CD8-positive, alpha-beta memory T cell (primary cell): Measurements from ENCODE around the gene ZMIZ1. TPM values are rescaled to one million over a fixed set of nuclear protein-coding genes. Genes with fewer than 3 reads are reported as not detected.
A peak's percentile ranks its signal among the peaks of the same experiment; 100 is the strongest.

Source experiments
- CTCF ChIA-PET: fragments of 350-600 bp; sonication (Branson Sonifier 250); formaldehyde crosslinking; loops from one replicate; lab custom pipeline; 2021; ENCODE audit warnings: antibody characterized with exemption; lab: Charles Lee
- POLR2A ChIA-PET: fragments of 350-600 bp; sonication (Branson Sonifier 250); formaldehyde crosslinking; loops from one replicate; lab custom pipeline; 2021; ENCODE audit warnings: antibody characterized with exemption; lab: Charles Lee
- DNase-seq, 5 donors: peaks; one replicate each; pipeline versions ENCODE4 v3.0.0 to v3.0.0-alpha.2; 2020 to 2022; ENCODE audit warnings: mixed read lengths in 1 of 5
- H3K27ac ChIP-seq: one replicate; pipeline ENCODE4 v1.7.0; 2013; ENCODE audit warnings: low read depth, mild to moderate bottlenecking, low read length, moderate library complexity
- H3K27me3 ChIP-seq: 2 replicates; pipeline ENCODE4 v1.7.0; 2013; ENCODE audit warnings: low read length, mild to moderate bottlenecking; ENCODE audit not compliant: insufficient read depth, poor library complexity, severe bottlenecking
- H3K36me3 ChIP-seq: 2 replicates; pipeline ENCODE4 v1.7.0; 2013; ENCODE audit warnings: mild to moderate bottlenecking, low read length, moderate library complexity; ENCODE audit not compliant: insufficient read depth
- H3K4me1 ChIP-seq: 2 replicates; pipeline ENCODE4 v1.7.0; 2013; ENCODE audit warnings: mild to moderate bottlenecking, low read length, moderate library complexity; ENCODE audit not compliant: insufficient read depth
- H3K4me3 ChIP-seq: 2 replicates; pipeline ENCODE4 v1.7.0; 2013; ENCODE audit warnings: mild to moderate bottlenecking, low read length
- H3K9me3 ChIP-seq: 2 replicates; pipeline ENCODE4 v1.7.0; 2013; ENCODE audit warnings: mild to moderate bottlenecking, low read length
- H3K27ac Mint-ChIP-seq, 8 donors: one replicate each; pipeline ENCODE4 v1.8.0; 2020 to 2021; ENCODE audit warnings: mixed read lengths in 8 of 8, mild to moderate bottlenecking in 6 of 8, inconsistent platforms in 3 of 8, moderate library complexity in 3 of 8
- H3K27me3 Mint-ChIP-seq, 2 donors: one replicate each; pipeline ENCODE4 v1.8.0; 2020 to 2021; ENCODE audit warnings: mixed read lengths in 2 of 2, mild to moderate bottlenecking in 1 of 2, moderate library complexity in 1 of 2
- H3K36me3 Mint-ChIP-seq, 3 donors: one replicate each; pipeline ENCODE4 v1.8.0; 2020 to 2021; ENCODE audit warnings: mixed read lengths in 3 of 3, inconsistent platforms in 1 of 3, mild to moderate bottlenecking in 1 of 3
- H3K4me1 Mint-ChIP-seq, 3 donors: one replicate each; pipeline ENCODE4 v1.8.0; 2020 to 2021; ENCODE audit warnings: mixed read lengths in 3 of 3, inconsistent platforms in 1 of 3, mild to moderate bottlenecking in 1 of 3
- H3K4me3 Mint-ChIP-seq, 7 donors: one replicate each; pipeline ENCODE4 v1.8.0; 2020 to 2021; ENCODE audit warnings: mixed read lengths in 7 of 7, mild to moderate bottlenecking in 6 of 7, moderate library complexity in 4 of 7, inconsistent platforms in 2 of 7
- H3K9me3 Mint-ChIP-seq, 5 donors: one replicate each; pipeline ENCODE4 v1.8.0; 2020 to 2022; ENCODE audit warnings: mixed read lengths in 5 of 5, mild to moderate bottlenecking in 3 of 5, moderate library complexity in 2 of 5, inconsistent platforms in 1 of 5
- polyA plus RNA-seq: library from polyadenylated mRNA; unstranded; fragments of 300-500 nt; fragmentation: Illumina TruSeq; gene quantifications from one replicate; pipeline ENCODE4 v1.2.3, GENCODE V29; 2021
- total RNA-seq, 2 experiments: library from RNA; stranded (reverse); gene quantifications; one replicate each; pipeline ENCODE4 v1.2.3, GENCODE V29; 2021

Gene ZMIZ1
- total and polyA plus RNA-seq, 3 experiments from 2014 or later, result 8.0 to 36.3 (median 34.7) TPM

GRCh38 chr10:79180414-79181221 is 111.9 kb downstream of the ZMIZ1 start:
- no peaks in the 10 kb centered on the region for H3K9me3 ChIP-seq
- H3K27ac ChIP-seq, result no peak overlapping the region
- no peak for DNase-seq
- no peaks in the 10 kb centered on the region for H3K36me3 ChIP-seq
- POLR2A ChIA-PET, result no interaction called here
- H3K4me3 ChIP-seq, result no peak overlapping the region
- no peaks in the 10 kb centered on the region for H3K27me3 ChIP-seq
- CTCF ChIA-PET, result interaction anchor here (0.8 to 1.5 kb wide), 2 partner anchors 15 kb away, joined by 3 to 4 read pairs; no protein-coding TSS in a partner anchor
- no peaks in the 10 kb centered on the region for H3K27me3 Mint-ChIP-seq
- H3K4me3 Mint-ChIP-seq, result no peak overlapping the region
- peak overlapping the region in 2 of 8 donors; percentile 80 to 89 for H3K27ac Mint-ChIP-seq
- H3K4me1 Mint-ChIP-seq, result no peaks in the 10 kb centered on the region
- peaks cover 0 to 3% (median 0%) of the 10 kb centered on the region in 3 donors for H3K36me3 Mint-ChIP-seq
- H3K9me3 Mint-ChIP-seq, result no peaks in the 10 kb centered on the region
- no peaks in the 10 kb centered on the region for H3K4me1 ChIP-seq

- H3K27me3 Mint-ChIP-seq, result no peaks in the 10 kb centered on the region
- Histone ChIP-seq H3K9me3 (no peaks in the 10 kb centered on the region), H3K4me3 (no peak overlapping the region), H3K36me3 (no peaks in the 10 kb centered on the region), H3K27me3 (no peaks in the 10 kb centered on the region), H3K4me1 (no peaks in the 10 kb centered on the region), H3K27ac (no peak overlapping the region)
- DNase-seq, result no peak
- H3K4me3 Mint-ChIP-seq, result no peak overlapping the region
- H3K27ac Mint-ChIP-seq, result no peak overlapping the region
- POLR2A ChIA-PET, result no interaction called here
- no peaks in the 10 kb centered on the region for H3K4me1 Mint-ChIP-seq
- CTCF ChIA-PET, result interaction anchor here (0.8 kb wide), 1 partner anchor 14 kb away, joined by 4 read pairs; no protein-coding TSS in a partner anchor
- peaks cover 0 to 3% (median 0%) of the 10 kb centered on the region in 3 donors for H3K36me3 Mint-ChIP-seq
- no peaks in the 10 kb centered on the region for H3K9me3 Mint-ChIP-seq
These were observed 112.5 kb downstream of the ZMIZ1 start for GRCh38 chr10:79181227-79181626.

DNA sequence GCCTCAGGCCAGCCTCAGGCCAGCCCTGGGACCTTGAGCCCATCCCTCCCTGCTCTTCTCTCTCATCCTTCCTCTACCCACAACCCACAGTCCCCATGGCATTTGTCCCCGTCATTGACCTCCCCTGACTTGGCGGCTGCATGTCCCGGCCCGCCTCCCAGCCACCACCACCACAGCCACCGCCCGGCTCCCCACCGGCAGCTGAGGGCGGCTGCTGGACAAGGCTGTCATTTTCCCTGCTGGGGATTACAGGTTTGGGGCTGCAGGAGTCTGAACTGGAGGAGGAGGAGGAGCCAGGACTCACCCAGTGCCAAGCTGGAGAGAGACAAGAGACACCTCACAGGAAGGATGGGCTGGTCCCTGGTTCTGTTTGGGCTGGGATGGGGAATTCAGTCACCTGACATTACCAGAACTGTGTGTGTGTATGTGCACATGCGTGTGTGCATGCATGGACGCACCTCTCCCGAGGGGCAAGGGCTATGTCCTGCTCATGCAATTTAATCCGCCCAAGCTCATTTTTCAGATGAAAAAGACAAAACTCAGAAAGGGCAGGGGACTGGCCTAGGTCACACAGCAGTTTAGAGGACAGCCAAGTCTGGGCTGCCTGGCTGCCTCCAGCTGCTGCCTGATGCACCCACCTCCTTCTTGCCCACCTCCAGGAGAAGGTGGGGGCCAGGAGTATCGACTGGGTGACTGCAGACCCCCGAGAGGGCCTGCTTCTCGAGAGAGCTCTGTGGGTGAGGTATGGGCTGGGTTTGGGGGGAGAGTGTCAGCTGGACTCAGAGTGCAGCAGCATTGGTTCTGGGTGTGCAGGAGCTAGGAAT is 113.1 kb downstream of the ZMIZ1 start:
- peak overlapping the region in 1 of 8 donors; percentile 19 for H3K27ac Mint-ChIP-seq
- ChIA-PET CTCF (no interaction called here), POLR2A (no interaction called here)
- Histone ChIP-seq H3K27ac (peak overlapping the region; percentile 9), H3K9me3 (no peaks in the 10 kb centered on the region), H3K4me3 (no peak overlapping the region), H3K4me1 (no peaks in the 10 kb centered on the region), H3K27me3 (no peaks in the 10 kb centered on the region), H3K36me3 (no peaks in the 10 kb centered on the region)
- no peaks in the 10 kb centered on the region for H3K27me3 Mint-ChIP-seq
- no peak overlapping the region for H3K4me3 Mint-ChIP-seq
- H3K4me1 Mint-ChIP-seq, result no peaks in the 10 kb centered on the region
- DNase-seq, result no peak
- no peaks in the 10 kb centered on the region for H3K9me3 Mint-ChIP-seq
- peaks cover 0 to 3% (median 0%) of the 10 kb centered on the region in 3 donors for H3K36me3 Mint-ChIP-seq

DNA sequence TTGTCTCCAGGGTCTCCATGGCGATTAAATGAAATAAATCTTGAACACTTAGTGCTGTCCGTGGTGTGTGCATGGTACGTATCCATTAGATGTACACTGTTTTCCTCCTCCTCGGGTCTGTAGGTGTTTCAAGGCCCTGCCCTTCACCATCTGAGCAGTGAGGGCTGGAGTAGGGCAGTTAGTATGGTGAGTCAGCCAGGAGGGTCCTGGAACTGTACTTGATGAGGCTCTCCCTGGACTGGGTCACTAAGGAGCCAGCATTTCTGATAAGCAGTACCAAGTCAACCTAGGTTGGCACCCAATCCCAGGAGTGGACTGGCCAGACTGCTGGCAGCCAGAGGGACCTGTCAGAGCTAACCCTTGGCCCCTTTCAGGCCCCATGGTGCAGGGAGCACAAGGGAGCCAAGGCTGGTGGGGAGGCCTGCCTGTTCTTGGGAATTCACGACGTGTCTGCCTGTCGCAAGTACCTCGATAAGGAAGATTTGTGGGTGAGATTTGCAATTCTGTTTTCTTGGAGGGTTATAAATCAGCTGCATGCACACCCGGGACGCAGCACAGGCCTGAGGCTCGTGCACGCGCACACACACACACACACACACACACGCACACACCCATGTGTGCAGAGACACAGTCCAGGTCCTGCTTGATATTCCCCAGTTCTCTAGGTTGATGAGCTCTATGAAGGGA is 114.2 kb downstream of the ZMIZ1 start:
- Mint-ChIP-seq H3K9me3 (no peaks in the 10 kb centered on the region), H3K4me3 (no peak overlapping the region), H3K27me3 (no peaks in the 10 kb centered on the region), H3K4me1 (no peaks in the 10 kb centered on the region), H3K36me3 (peaks cover 0 to 4% (median 0%) of the 10 kb centered on the region in 3 donors), H3K27ac (no peak overlapping the region)
- Histone ChIP-seq H3K36me3 (no peaks in the 10 kb centered on the region), H3K27me3 (no peaks in the 10 kb centered on the region), H3K4me1 (no peaks in the 10 kb centered on the region), H3K27ac (peak overlapping the region; percentile 24), H3K9me3 (no peaks in the 10 kb centered on the region), H3K4me3 (no peak overlapping the region)
- POLR2A ChIA-PET, result interaction anchor here (0.6 kb wide), 1 partner anchor 115 kb away, joined by 3 read pairs; no protein-coding TSS in a partner anchor
- no peak for DNase-seq
- CTCF ChIA-PET, result interaction anchor here (1.0 kb wide), 1 partner anchor 12 kb away, joined by 6 read pairs; no protein-coding TSS in a partner anchor

GRCh38 chr10:79183468-79183865 is 114.7 kb downstream of the ZMIZ1 start:
- H3K9me3 ChIP-seq, result no peaks in the 10 kb centered on the region
- H3K27me3 ChIP-seq, result no peaks in the 10 kb centered on the region
- POLR2A ChIA-PET, result interaction anchor here (0.6 kb wide), 1 partner anchor 115 kb away, joined by 3 read pairs; no protein-coding TSS in a partner anchor
- CTCF ChIA-PET, result interaction anchor here (1.0 kb wide), 1 partner anchor 11 kb away, joined by 6 read pairs; no protein-coding TSS in a partner anchor
- Mint-ChIP-seq H3K4me3 (no peak overlapping the region), H3K4me1 (no peaks in the 10 kb centered on the region), H3K27ac (no peak overlapping the region), H3K9me3 (no peaks in the 10 kb centered on the region), H3K27me3 (no peaks in the 10 kb centered on the region), H3K36me3 (peaks cover 0 to 4% (median 0%) of the 10 kb centered on the region in 3 donors)
- DNase-seq, result no peak
- H3K4me3 ChIP-seq, result no peak overlapping the region
- no peaks in the 10 kb centered on the region for H3K4me1 ChIP-seq
- no peak overlapping the region for H3K27ac ChIP-seq
- H3K36me3 ChIP-seq, result no peaks in the 10 kb centered on the region

DNA sequence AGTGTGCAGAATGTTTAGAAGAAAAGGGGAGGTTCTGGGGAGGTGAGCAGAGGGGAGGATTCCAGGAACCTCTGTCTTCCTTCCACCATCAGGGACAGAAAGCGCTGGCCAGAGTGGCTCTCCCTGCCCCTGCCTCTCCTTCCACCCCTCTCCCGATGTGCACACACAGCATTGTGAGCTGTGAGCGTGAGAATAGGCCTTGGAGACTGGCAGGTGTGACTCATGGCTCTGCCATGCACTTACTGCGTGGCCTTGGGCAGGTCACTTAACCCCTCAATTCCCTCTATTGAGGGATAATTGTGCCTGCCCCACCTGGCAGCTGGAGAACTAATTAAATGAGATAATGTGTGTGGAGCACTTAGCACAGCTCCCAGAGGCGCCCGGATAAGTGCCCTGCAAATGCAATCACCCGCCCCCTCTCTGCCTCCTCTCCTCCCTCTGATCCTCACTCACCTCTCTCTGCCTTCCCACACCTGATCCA is 115.4 kb downstream of the ZMIZ1 start:
- H3K27me3 ChIP-seq, result no peaks in the 10 kb centered on the region
- POLR2A ChIA-PET, result no interaction called here
- no peak overlapping the region for H3K27ac Mint-ChIP-seq
- no peaks in the 10 kb centered on the region for H3K9me3 Mint-ChIP-seq
- no peaks in the 10 kb centered on the region for H3K36me3 ChIP-seq
- no peaks in the 10 kb centered on the region for H3K4me1 Mint-ChIP-seq
- H3K9me3 ChIP-seq, result no peaks in the 10 kb centered on the region
- H3K4me3 Mint-ChIP-seq, result no peak overlapping the region
- H3K4me3 ChIP-seq, result no peak overlapping the region
- CTCF ChIA-PET, result no interaction called here
- no peak for DNase-seq
- no peak overlapping the region for H3K27ac ChIP-seq
- H3K36me3 Mint-ChIP-seq, result peaks cover 0 to 1% (median 0%) of the 10 kb centered on the region in 3 donors
- no peaks in the 10 kb centered on the region for H3K27me3 Mint-ChIP-seq
- H3K4me1 ChIP-seq, result no peaks in the 10 kb centered on the region

DNA sequence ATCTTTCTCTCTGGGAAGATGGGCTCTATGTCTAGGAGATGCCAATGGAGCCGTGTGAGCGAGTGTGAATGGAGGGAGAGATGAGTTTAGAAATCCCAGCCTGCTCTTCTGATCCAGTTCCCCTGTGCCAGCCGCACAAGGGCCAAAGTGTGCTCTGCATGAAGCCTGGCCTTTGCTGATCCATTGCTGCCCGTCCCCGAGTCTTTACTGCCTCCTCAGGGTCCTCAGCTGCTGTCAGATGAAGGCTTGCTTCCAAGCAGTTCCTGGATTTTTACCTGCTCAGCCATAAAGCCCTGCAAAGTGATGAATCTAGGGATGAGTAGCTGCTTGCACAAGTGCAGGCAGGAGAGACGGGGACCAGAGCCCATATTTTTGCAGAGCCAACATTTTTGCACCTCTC is 115.9 kb downstream of the ZMIZ1 start:
- Mint-ChIP-seq H3K4me1 (no peaks in the 10 kb centered on the region), H3K9me3 (no peaks in the 10 kb centered on the region), H3K4me3 (no peak overlapping the region), H3K27me3 (no peaks in the 10 kb centered on the region), H3K27ac (no peak overlapping the region), H3K36me3 (peaks cover 0 to 1% (median 0%) of the 10 kb centered on the region in 3 donors)
- no peak overlapping the region for H3K4me3 ChIP-seq
- H3K36me3 ChIP-seq, result no peaks in the 10 kb centered on the region
- no peaks in the 10 kb centered on the region for H3K27me3 ChIP-seq
- POLR2A ChIA-PET, result no interaction called here
- no peak overlapping the region for H3K27ac ChIP-seq
- no peak for DNase-seq
- no peaks in the 10 kb centered on the region for H3K9me3 ChIP-seq
- CTCF ChIA-PET, result no interaction called here
- no peaks in the 10 kb centered on the region for H3K4me1 ChIP-seq
